Testis (tissue), 2 donors: ENCODE results near the gene PPP1R27.

Experiments used
- CTCF ChIP-seq, 3 experiments: fragments of 450-650 bp in 2 of 3; fragments of 200-600 bp in 1 of 3; sonication (generic) in 1 of 3; IDR thresholded peaks; one replicate each; pipeline ENCODE4 v1.5.1; 2016 to 2019; ENCODE audit warnings: antibody characterized with exemption in 3 of 3, mild to moderate bottlenecking in 2 of 3, moderate library complexity in 1 of 3
- POLR2A ChIP-seq: fragments of 450-650 bp; IDR thresholded peaks from one replicate; pipeline ENCODE4 v1.6.1; 2017; ENCODE audit warnings: antibody characterized with exemption, mild to moderate bottlenecking, moderate library complexity

- TF ChIP-seq CTCF (IDR thresholded peaks at IDR 0.05) (no peak), POLR2A (no peak)
Observed at GRCh38 chr17:81852237-81852636, 17.4 kb upstream of the PPP1R27 start.
